ENCODE measurements around the gene TMEM52B. TPM values are rescaled to one million over a fixed set of nuclear protein-coding genes. Genes with fewer than 3 reads are reported as not detected.
"Not testable (repeated sequence)": the region's sequence is repeated elsewhere in the genome, so short reads cannot be mapped to it uniquely, and the experiment has no call there.

The TMEM52B gene
- total RNA-seq, 4 donors from 2014 or later: not detected

GRCh38 chr12:10197879-10198278, 19.0 kb downstream of the TMEM52B start:
- in situ Hi-C loops (cut with MboI; ENCODE audit: low sequenced_read_pairs in 4 of 4) (no loop called here), intact Hi-C loops (cut with DNase I; ENCODE audit: low total_unique reads) (no loop called here)
- DNase-seq: no peak
- no peaks in the 10 kb centered on the region for H3K9me3 ChIP-seq
- TF ChIP-seq CTCF (IDR thresholded peaks at IDR 0.05 in 4 of 5, conservative IDR thresholded peaks at IDR 0.05 in 1 of 5) (no peak), POLR2A (IDR thresholded peaks at IDR 0.05) (no peak)
- no peaks in the 10 kb centered on the region for H3K27me3 ChIP-seq
- no peaks in the 10 kb centered on the region for H3K36me3 ChIP-seq
- no peak overlapping the region for H3K4me3 ChIP-seq
- H3K27ac ChIP-seq: no peak overlapping the region
- no peaks in the 10 kb centered on the region for H3K4me1 ChIP-seq
- no peak for ATAC-seq

DNA sequence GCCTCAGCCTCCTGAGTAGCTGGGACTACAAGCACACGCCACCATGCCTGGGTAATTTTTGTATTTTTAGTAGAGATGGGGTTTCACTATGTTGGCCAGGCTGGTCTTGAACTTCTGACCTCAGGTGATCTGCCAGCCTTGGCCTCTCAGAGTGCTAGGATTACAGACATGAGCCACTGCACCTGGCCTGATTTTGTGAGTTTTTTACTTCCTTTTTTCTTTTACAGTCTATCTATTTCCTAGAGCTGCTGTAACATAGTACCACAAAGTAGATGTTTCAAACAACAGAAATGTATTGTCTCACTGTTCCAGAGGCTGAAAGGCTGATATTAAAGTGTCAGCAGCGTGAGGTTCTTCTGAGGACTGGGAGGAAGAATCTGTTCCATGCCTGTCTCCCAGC, 25.7 kb downstream of the TMEM52B start:
- H3K4me1 ChIP-seq; H3K27me3 ChIP-seq; H3K9me3 ChIP-seq; H3K4me3 ChIP-seq; intact Hi-C loops (cut with DNase I; ENCODE audit: low total_unique reads); DNase-seq; H3K36me3 ChIP-seq; H3K27ac ChIP-seq; ATAC-seq: not testable (repeated sequence)
- in situ Hi-C loops (cut with MboI; ENCODE audit: low sequenced_read_pairs in 4 of 4): loop anchor here in 3 of 4 donors (25.0 kb wide), 2 partner anchors 508 to 1583 kb away; partner anchors contain the start of gene YBX3 (in 2 of the 3)

- ATAC-seq (no peak), DNase-seq (no peak)
- no peak overlapping the region for H3K27ac ChIP-seq
- no peaks in the 10 kb centered on the region for H3K36me3 ChIP-seq
- H3K9me3 ChIP-seq: no peaks in the 10 kb centered on the region
- TF ChIP-seq POLR2A (IDR thresholded peaks at IDR 0.05) (no peak), CTCF (IDR thresholded peaks at IDR 0.05 in 4 of 5, conservative IDR thresholded peaks at IDR 0.05 in 1 of 5) (no peak)
- intact Hi-C loops (cut with DNase I; ENCODE audit: low total_unique reads): no loop called here
- no peaks in the 10 kb centered on the region for H3K4me1 ChIP-seq
- no peaks in the 10 kb centered on the region for H3K27me3 ChIP-seq
- no peak overlapping the region for H3K4me3 ChIP-seq
- in situ Hi-C loops (cut with MboI; ENCODE audit: low sequenced_read_pairs in 4 of 4): loop anchor here in 3 of 4 donors (25.0 kb wide), 2 partner anchors 507 to 1582 kb away; partner anchors contain the start of gene YBX3 (in 2 of the 3)
Observed at GRCh38 chr12:10205220-10205807, 26.5 kb downstream of the TMEM52B start.

GRCh38 chr12:10207136-10207535, 28.3 kb downstream of the TMEM52B start:
- Histone ChIP-seq H3K9me3 (no peaks in the 10 kb centered on the region), H3K27ac (peak overlapping the region in 1 of 4 donors; percentile 13), H3K4me3 (no peak overlapping the region), H3K27me3 (no peaks in the 10 kb centered on the region), H3K4me1 (no peaks in the 10 kb centered on the region), H3K36me3 (no peaks in the 10 kb centered on the region)
- in situ Hi-C loops (cut with MboI; ENCODE audit: low sequenced_read_pairs in 4 of 4) (loop anchor here in 3 of 4 donors (25.0 kb wide), 2 partner anchors 505 to 1580 kb away; partner anchors contain the start of gene YBX3 (in 2 of the 3)), intact Hi-C loops (cut with DNase I; ENCODE audit: low total_unique reads) (no loop called here)
- ATAC-seq (no peak), DNase-seq (no peak)
- TF ChIP-seq CTCF (IDR thresholded peaks at IDR 0.05 in 4 of 5, conservative IDR thresholded peaks at IDR 0.05 in 1 of 5) (no peak), POLR2A (IDR thresholded peaks at IDR 0.05) (no peak)

DNA sequence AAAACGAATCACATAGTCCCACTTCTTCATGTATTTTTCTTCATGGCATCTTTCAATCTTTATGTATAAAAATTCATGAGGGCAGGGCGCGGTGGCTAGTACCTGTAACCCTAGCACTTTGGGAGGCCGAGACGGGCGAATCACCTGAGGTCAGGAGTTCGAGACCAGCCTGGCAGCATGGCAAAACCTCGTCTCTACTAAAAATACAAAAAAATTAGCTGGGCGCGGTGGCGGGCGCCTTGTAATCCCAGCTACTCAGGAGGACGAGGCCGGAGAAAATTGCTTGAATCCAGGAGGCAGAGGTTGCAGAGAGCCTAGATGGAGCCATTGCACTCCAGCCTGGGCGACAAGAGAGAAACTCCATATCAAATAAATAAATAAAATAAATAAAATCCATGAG, 31.4 kb downstream of the TMEM52B start:
- ATAC-seq: no peak
- intact Hi-C loops (cut with DNase I; ENCODE audit: low total_unique reads) (loop anchor here (5.0 kb wide), 2 partner anchors 402 to 1577 kb away; partner anchors contain the start of gene MAGOHB), in situ Hi-C loops (cut with MboI; ENCODE audit: low sequenced_read_pairs in 4 of 4) (loop anchor here (5.0 to 25.0 kb wide), 3 partner anchors 502 to 1577 kb away; partner anchors contain the start of gene YBX3 (in 3 of the 4))
- no peaks in the 10 kb centered on the region for H3K9me3 ChIP-seq
- H3K4me1 ChIP-seq: peaks cover 0 to 6% of the 10 kb centered on the region in 2 donors
- peaks cover 0 to under 1% of the 10 kb centered on the region in 2 donors for H3K36me3 ChIP-seq
- H3K27me3 ChIP-seq: no peaks in the 10 kb centered on the region
- peak overlapping the region in 2 of 4 donors; percentile 98 to 100 for H3K27ac ChIP-seq
- H3K4me3 ChIP-seq: no peak overlapping the region
- no peak for DNase-seq
- TF ChIP-seq CTCF (IDR thresholded peaks at IDR 0.05 in 4 of 5, conservative IDR thresholded peaks at IDR 0.05 in 1 of 5) (no peak), POLR2A (IDR thresholded peaks at IDR 0.05) (no peak)
